Fibroblast of pulmonary artery (primary cell): ENCODE results near the gene PAEP.
A peak's percentile ranks its signal among the peaks of the same experiment; 100 is the strongest.

Experiments used
- DNase-seq: peaks from one replicate; pipeline ENCODE4 v3.0.0-alpha.2; 2010; ENCODE audit warnings: low read depth
- H3K4me3 ChIP-seq: replicated peaks from 2 replicates; pipeline ENCODE4 v1.5.1; 2011; ENCODE audit warnings: low read depth, mild to moderate bottlenecking, control low read depth, low read length, moderate library complexity
- TF ChIP-seq, protein P1 (sequence below): IDR thresholded peaks from 2 replicates; pipeline ENCODE4 v1.5.1; 2011; ENCODE audit warnings: mild to moderate bottlenecking, control low read depth, low read length, inconsistent platforms; ENCODE audit errors: missing control alignments

The PAEP gene

DNA sequence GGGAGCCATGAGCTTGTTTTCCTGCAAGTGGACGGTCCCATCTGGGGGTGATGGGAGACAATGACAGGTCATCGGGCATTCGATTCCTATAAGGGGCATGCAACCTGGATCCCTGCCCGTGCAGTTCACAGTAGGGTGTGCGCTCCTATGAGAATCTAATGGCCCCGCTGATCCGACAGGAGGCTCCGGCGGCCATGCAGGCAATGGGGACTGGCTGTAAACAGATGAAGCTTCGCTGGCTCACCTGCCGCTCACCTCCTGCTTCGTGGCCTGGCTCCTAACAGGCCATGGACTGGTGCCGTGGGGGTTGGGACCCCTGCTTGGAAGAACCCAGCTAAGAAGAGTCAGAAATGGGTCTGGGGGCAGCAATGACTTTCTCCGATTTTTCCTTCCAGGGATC lies 21.0 kb downstream of the PAEP start:
- TF ChIP-seq, protein P1, sequence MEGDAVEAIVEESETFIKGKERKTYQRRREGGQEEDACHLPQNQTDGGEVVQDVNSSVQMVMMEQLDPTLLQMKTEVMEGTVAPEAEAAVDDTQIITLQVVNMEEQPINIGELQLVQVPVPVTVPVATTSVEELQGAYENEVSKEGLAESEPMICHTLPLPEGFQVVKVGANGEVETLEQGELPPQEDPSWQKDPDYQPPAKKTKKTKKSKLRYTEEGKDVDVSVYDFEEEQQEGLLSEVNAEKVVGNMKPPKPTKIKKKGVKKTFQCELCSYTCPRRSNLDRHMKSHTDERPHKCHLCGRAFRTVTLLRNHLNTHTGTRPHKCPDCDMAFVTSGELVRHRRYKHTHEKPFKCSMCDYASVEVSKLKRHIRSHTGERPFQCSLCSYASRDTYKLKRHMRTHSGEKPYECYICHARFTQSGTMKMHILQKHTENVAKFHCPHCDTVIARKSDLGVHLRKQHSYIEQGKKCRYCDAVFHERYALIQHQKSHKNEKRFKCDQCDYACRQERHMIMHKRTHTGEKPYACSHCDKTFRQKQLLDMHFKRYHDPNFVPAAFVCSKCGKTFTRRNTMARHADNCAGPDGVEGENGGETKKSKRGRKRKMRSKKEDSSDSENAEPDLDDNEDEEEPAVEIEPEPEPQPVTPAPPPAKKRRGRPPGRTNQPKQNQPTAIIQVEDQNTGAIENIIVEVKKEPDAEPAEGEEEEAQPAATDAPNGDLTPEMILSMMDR = no peak
- no peak for DNase-seq
- H3K4me3 ChIP-seq = no peak overlapping the region

DNA sequence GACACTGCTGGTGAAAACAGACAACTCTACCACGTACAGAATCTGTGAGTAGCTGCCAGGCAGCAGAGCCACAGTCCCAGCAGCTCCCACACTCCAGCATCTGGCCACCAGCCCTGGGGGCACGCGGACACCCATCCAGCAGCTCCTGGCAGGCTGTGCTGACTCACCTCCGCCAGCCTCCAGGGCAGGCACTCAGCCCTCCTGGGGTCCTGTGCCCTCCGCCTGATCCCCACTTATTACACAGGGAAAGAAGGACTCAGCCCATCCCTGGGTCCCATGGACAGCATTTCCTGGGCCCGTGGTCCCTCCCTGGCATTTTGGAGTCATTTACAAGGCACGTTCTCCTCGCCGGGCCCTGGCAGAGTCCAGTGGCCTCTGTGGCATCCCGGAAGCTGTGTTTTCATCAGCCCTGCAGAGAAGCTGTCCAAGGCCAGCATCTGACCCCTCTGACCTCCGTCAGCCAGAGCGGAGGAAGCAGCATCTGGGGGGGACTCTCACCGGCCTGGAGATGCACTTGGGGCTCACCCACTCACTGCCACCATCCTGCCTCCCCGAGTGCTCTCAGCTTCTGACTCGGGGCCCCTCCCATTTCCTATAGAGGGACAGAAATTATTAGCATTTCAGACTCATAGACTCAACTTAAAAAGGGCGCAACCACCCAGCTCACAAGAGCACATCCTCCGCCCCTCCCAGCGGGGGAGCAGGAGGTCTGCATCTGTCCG lies 21.6 kb downstream of the PAEP start:
- H3K4me3 ChIP-seq = no peak overlapping the region
- TF ChIP-seq, protein P1 = no peak
- DNase-seq = no peak

DNA sequence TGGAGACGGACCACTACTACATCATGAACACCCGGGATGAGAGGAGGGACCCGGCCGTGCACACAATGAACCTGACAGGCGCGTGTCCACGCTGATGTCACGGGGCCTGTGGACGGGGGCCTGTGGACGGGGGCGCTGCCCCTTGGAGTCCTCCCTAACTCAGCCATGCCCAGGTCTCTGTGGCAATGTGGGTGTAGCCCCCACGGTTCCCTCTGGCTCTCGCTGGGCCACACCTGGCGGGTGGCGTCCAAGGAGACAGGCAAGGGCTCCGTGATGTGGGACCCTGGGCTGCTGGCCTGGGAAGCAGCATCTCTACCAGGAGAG lies 22.1 kb downstream of the PAEP start:
- no peak overlapping the region for H3K4me3 ChIP-seq
- DNase-seq = no peak
- TF ChIP-seq, protein P1 = no peak

DNA sequence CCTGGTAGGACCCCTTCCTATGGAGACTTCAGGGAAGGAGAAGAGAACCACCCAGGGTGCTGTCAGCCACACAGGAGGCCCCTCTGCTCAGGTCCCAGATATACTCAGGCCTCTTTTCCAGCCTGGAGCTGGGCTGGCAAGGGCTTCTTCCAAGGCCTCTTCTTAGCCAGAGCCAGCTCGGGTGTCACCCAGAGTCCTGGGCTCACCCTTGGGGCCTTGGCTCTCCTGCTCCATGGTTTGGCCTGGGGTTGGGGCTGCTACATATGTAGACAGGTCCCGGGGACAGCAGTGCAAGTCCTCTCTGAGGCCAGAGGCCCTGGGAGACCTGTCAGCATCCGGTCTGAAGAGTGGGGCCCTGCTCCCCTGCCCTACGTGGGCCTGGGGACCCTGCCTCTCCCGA lies 22.8 kb downstream of the PAEP start:
- H3K4me3 ChIP-seq = no peak overlapping the region
- TF ChIP-seq, protein P1 = no peak
- no peak for DNase-seq

DNA sequence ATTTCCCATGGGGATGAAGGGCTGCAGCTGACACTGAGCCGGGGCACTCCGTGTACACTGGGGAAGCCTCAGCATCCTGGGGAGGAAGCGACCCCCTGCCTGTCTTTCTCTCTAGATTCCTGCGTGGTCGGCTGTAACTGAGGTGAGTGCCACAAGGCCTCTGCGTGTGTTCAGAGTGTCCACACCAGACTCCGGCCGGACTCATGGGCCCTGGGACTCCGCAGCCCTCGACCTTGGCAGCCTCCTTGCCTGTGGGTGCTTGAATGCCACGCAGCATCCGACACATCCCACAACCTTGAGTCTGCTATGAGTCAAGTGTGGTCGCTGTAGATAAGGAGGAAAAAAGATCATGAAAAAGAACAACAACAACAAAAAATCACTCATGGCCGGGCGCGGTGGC lies 23.4 kb downstream of the PAEP start:
- no peak overlapping the region for H3K4me3 ChIP-seq
- TF ChIP-seq, protein P1 = no peak
- DNase-seq = peak; percentile 58

DNA sequence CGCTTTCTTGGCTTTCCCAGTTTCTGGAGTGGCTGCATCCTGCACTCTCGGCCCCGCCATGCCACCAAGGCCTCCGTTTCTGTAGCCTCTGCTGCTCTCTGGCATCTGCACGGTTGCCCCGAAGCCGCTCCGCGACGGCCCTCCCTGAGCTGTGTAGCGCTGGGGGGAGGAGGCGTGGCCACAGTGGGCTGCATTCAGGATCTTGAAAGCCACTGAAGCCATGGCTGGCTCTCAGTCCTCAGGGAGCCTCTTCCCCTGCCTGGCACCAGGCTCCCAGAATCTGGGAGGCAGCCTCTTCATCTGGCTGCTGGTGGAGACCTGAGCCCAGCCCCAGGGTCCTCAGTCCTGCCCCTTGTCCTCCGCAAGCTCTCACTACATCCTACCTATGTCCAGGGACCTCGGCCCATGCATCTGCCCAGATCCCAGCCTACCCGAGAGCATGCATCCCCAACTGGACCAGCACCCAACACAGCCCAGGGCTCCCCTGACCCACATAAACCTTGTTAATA lies 25.1 kb downstream of the PAEP start:
- H3K4me3 ChIP-seq = no peak overlapping the region
- no peak for DNase-seq
- TF ChIP-seq, protein P1 = no peak

DNA sequence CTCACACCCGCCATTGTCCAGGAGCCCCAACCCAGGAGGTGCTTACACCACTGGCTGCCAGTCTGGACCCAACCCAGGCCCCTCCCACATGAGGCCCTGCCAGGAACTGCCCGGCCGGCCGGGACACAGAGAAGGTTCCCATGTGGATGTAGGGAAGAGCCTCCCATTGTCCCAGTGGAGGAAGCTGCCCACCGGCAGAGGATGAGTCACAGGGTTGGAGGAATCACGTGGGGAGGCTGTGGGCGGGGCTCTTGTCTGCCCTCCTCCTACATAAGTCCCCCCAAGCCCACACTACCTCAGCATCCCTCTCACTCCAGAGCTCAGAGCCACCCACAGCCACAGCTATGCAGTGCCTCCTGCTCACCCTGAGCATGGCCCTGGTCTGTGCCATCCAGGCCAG lies 26.1 kb downstream of the PAEP start:
- TF ChIP-seq, protein P1 = no peak
- no peak overlapping the region for H3K4me3 ChIP-seq
- no peak for DNase-seq
